AML-193 (cell line): ENCODE measurements around the gene FAT2.
"Not testable (repeated sequence)": the region's sequence is repeated elsewhere in the genome, so short reads cannot be mapped to it uniquely, and the experiment has no call there.

Experiments used
- DNase-seq, 2 experiments: peaks; one replicate each; lab custom pipeline; 2025; lab: John Stamatoyannopoulos, UW

The FAT2 gene

GRCh38 chr5:151614565-151614964 is 23.4 kb upstream of the FAT2 start:
- no peak for DNase-seq

- DNase-seq: no peak
These were observed 21.7 kb upstream of the FAT2 start for GRCh38 chr5:151612689-151613427.

- no peak for DNase-seq
These were observed 20.1 kb upstream of the FAT2 start for GRCh38 chr5:151611127-151611775.

- no peak for DNase-seq
These were observed 17.4 kb upstream of the FAT2 start for GRCh38 chr5:151608522-151608921.

- DNase-seq: no peak
These were observed 16.2 kb upstream of the FAT2 start for GRCh38 chr5:151607304-151607703.

- no peak for DNase-seq
These were observed 14.4 kb upstream of the FAT2 start for GRCh38 chr5:151605559-151605958.

GRCh38 chr5:151602806-151603205 is 11.7 kb upstream of the FAT2 start:
- DNase-seq: no peak

- no peak for DNase-seq
These were observed 10.3 kb upstream of the FAT2 start for GRCh38 chr5:151601391-151601790.

GRCh38 chr5:151600069-151600665 is 9.0 kb upstream of the FAT2 start:
- DNase-seq: no peak

GRCh38 chr5:151598984-151599383 is 7.9 kb upstream of the FAT2 start:
- no peak for DNase-seq

GRCh38 chr5:151598549-151598948 is 7.4 kb upstream of the FAT2 start:
- DNase-seq: no peak

GRCh38 chr5:151597749-151598148 is 6.6 kb upstream of the FAT2 start:
- DNase-seq: no peak

GRCh38 chr5:151596828-151597539 is 5.9 kb upstream of the FAT2 start:
- no peak for DNase-seq

- DNase-seq: no peak
These were observed 4.3 kb upstream of the FAT2 start for GRCh38 chr5:151595411-151595826.

- no peak for DNase-seq
These were observed 1.8 kb upstream of the FAT2 start for GRCh38 chr5:151592855-151593408.

- no peak for DNase-seq
These were observed 1.1 kb downstream of the FAT2 start for GRCh38 chr5:151589878-151590570.

- DNase-seq: no peak
These were observed 3.2 kb downstream of the FAT2 start for GRCh38 chr5:151587796-151588555.

- no peak for DNase-seq
These were observed 5.2 kb downstream of the FAT2 start for GRCh38 chr5:151585970-151586369.

- DNase-seq: not testable (repeated sequence)
These were observed 5.8 kb downstream of the FAT2 start for GRCh38 chr5:151585344-151585743.

GRCh38 chr5:151584057-151584937 is 6.8 kb downstream of the FAT2 start:
- DNase-seq: no peak
